GM19395 (cell line): ENCODE data around the gene AGRN.
"Not testable (repeated sequence)": the region's sequence is repeated elsewhere in the genome, so short reads cannot be mapped to it uniquely, and the experiment has no call there.

Experiments used
- ATAC-seq: cut with Tn5 transposase; IDR thresholded peaks from one replicate; pipeline ENCODE4 v1.9.1; 2021; ENCODE audit warnings: mild to moderate bottlenecking, moderate library complexity; ENCODE audit not compliant: unreplicated experiment

Gene AGRN

GRCh38 chr1:1063261-1063944 is 43.5 kb downstream of the AGRN start:
- no peak for ATAC-seq

GRCh38 chr1:1063945-1064831 is 44.3 kb downstream of the AGRN start:
- peak; percentile 50 for ATAC-seq

GRCh38 chr1:1065265-1065939 is 45.5 kb downstream of the AGRN start:
- no peak for ATAC-seq

GRCh38 chr1:1065940-1066304 is 46.0 kb downstream of the AGRN start:
- ATAC-seq = not testable (repeated sequence)

GRCh38 chr1:1066403-1067283 is 46.7 kb downstream of the AGRN start:
- no peak for ATAC-seq

- no peak for ATAC-seq
These were observed 47.5 kb downstream of the AGRN start for GRCh38 chr1:1067284-1067859.

- ATAC-seq = no peak
These were observed 48.1 kb downstream of the AGRN start for GRCh38 chr1:1067860-1068516.

GRCh38 chr1:1068517-1069055 is 48.7 kb downstream of the AGRN start:
- ATAC-seq = no peak

GRCh38 chr1:1069056-1069710 is 49.3 kb downstream of the AGRN start:
- ATAC-seq = no peak

GRCh38 chr1:1069711-1070676 is 50.1 kb downstream of the AGRN start:
- no peak for ATAC-seq

- ATAC-seq = no peak
These were observed 51.8 kb downstream of the AGRN start for GRCh38 chr1:1071486-1072298.

GRCh38 chr1:1072299-1072848 is 52.5 kb downstream of the AGRN start:
- ATAC-seq = no peak

- no peak for ATAC-seq
These were observed 53.2 kb downstream of the AGRN start for GRCh38 chr1:1072849-1073742.

- no peak for ATAC-seq
These were observed 54.0 kb downstream of the AGRN start, which contains the start of gene RNF223 for GRCh38 chr1:1073743-1074587. Gene RNF223 (minus strand): TSS chr1:1074306. CDS start chr1:1072566, 1,740 bp downstream.
